GM23338 (cell line): ENCODE results near the gene NSMCE1. TPM values are rescaled to one million over a fixed set of nuclear protein-coding genes. Genes with fewer than 3 reads are reported as not detected.

ENCODE experiments used
- ATAC-seq: fragments of 200-7000 bp; cut with Tn5 transposase; 3 replicates; pipeline ENCODE4 v1.9.1; 2020
- DNase-seq: peaks from one replicate; pipeline ENCODE4 v3.0.0-alpha.2; 2015; ENCODE audit warnings: low spot score
- H2AFZ ChIP-seq: fragments of 200-600 bp; sonication (generic); 2 replicates; pipeline ENCODE4 v1.8.0; 2016; ENCODE audit warnings: antibody characterized with exemption, mild to moderate bottlenecking, moderate library complexity
- H3F3A ChIP-seq: fragments of 200-600 bp; sonication (generic); replicated peaks from 2 replicates; pipeline ENCODE4 v1.8.0; 2017; ENCODE audit warnings: antibody characterized with exemption, mixed run types, low read depth
- H3K27ac ChIP-seq: fragments of 200-600 bp; sonication (generic); 2 replicates; pipeline ENCODE4 v1.6.1; 2016; ENCODE audit warnings: low read depth
- H3K27me3 ChIP-seq: fragments of 200-600 bp; sonication (generic); 2 replicates; pipeline ENCODE4 v1.8.0; 2016; ENCODE audit warnings: mild to moderate bottlenecking, mixed run types, moderate library complexity; ENCODE audit not compliant: insufficient read depth
- H3K36me3 ChIP-seq: fragments of 200-600 bp; sonication (generic); 2 replicates; pipeline ENCODE4 v1.8.0; 2016; ENCODE audit warnings: mild to moderate bottlenecking; ENCODE audit not compliant: insufficient read depth
- H3K4me1 ChIP-seq: fragments of 200-600 bp; sonication (generic); 2 replicates; pipeline ENCODE4 v1.8.0; 2016; ENCODE audit warnings: mild to moderate bottlenecking, moderate library complexity; ENCODE audit not compliant: insufficient read depth
- H3K4me2 ChIP-seq: fragments of 200-600 bp; sonication (generic); 2 replicates; pipeline ENCODE4 v1.7.1; 2017; ENCODE audit warnings: mixed run types
- H3K4me3 ChIP-seq: fragments of 200-600 bp; sonication (generic); 2 replicates; pipeline ENCODE4 v1.6.1; 2016; ENCODE audit warnings: mixed run types
- H3K79me2 ChIP-seq: fragments of 200-600 bp; sonication (generic); replicated peaks from 2 replicates; pipeline ENCODE4 v1.8.0; 2017; ENCODE audit warnings: mild to moderate bottlenecking; ENCODE audit not compliant: insufficient read depth
- H3K9me2 ChIP-seq: fragments of 200-600 bp; sonication (generic); 2 replicates; pipeline ENCODE4 v1.8.0; 2017; ENCODE audit not compliant: insufficient read depth
- H4K20me1 ChIP-seq: fragments of 200-600 bp; sonication (generic); replicated peaks from 2 replicates; pipeline ENCODE4 v1.8.0; 2017; ENCODE audit warnings: mild to moderate bottlenecking; ENCODE audit not compliant: insufficient read depth
- H3K27ac Mint-ChIP-seq: 2 replicates; pipeline ENCODE4 v1.8.0; 2020; ENCODE audit warnings: inconsistent platforms, mild to moderate bottlenecking, moderate library complexity, mixed read lengths
- H3K27me3 Mint-ChIP-seq: 3 replicates; pipeline ENCODE4 v1.8.0; 2022; ENCODE audit warnings: low read depth, mild to moderate bottlenecking, moderate library complexity, mixed read lengths, inconsistent platforms; ENCODE audit not compliant: insufficient read depth, poor library complexity
- H3K36me3 Mint-ChIP-seq: 3 replicates; pipeline ENCODE4 v1.8.0; 2021; ENCODE audit warnings: low read depth, mild to moderate bottlenecking, inconsistent platforms, moderate library complexity, mixed read lengths
- H3K4me1 Mint-ChIP-seq: 3 replicates; pipeline ENCODE4 v1.8.0; 2020; ENCODE audit warnings: mild to moderate bottlenecking, inconsistent platforms, mixed read lengths
- H3K4me3 Mint-ChIP-seq: 3 replicates; pipeline ENCODE4 v1.8.0; 2021; ENCODE audit warnings: moderate library complexity, mild to moderate bottlenecking, inconsistent platforms, mixed read lengths
- H3K9me3 Mint-ChIP-seq: 3 replicates; pipeline ENCODE4 v1.8.0; 2020; ENCODE audit warnings: moderate library complexity, mild to moderate bottlenecking, inconsistent platforms, mixed read lengths
- CREB1 ChIP-seq: fragments of 250-450 bp; sonication (Bioruptor Pico); IDR thresholded peaks from 2 replicates; pipeline ENCODE4 v1.5.0; 2020; ENCODE audit warnings: low read depth, mild to moderate bottlenecking, moderate library complexity
- CTCF ChIP-seq, 2 experiments: fragments of 200-600 bp in 1 of 2; sonication (generic) in 1 of 2; conservative IDR thresholded peaks; 2 replicates each; pipeline versions ENCODE4 v1.5.1 to v1.6.1; 2016 to 2017; ENCODE audit warnings: antibody characterized with exemption in 2 of 2, low read depth in 2 of 2, mild to moderate bottlenecking in 2 of 2, moderate library complexity in 1 of 2
- ETS1 ChIP-seq: IDR thresholded peaks from 2 replicates; pipeline ENCODE4 v1.6.1; 2016; ENCODE audit warnings: antibody characterized with exemption
- EZH2 ChIP-seq: fragments of 200-600 bp; sonication (generic); IDR thresholded peaks from one replicate; pipeline ENCODE4 v1.8.0; 2017; ENCODE audit warnings: antibody characterized with exemption, mild to moderate bottlenecking, low read depth; ENCODE audit not compliant: unreplicated experiment
- EZH2phosphoT487 ChIP-seq: fragments of 200-600 bp; sonication (generic); IDR thresholded peaks from one replicate; pipeline ENCODE4 v1.8.1; 2018; ENCODE audit warnings: antibody characterized with exemption; ENCODE audit not compliant: unreplicated experiment
- JUNB ChIP-seq: IDR thresholded peaks from one replicate; pipeline ENCODE4 v1.6.1; 2016; ENCODE audit warnings: antibody characterized with exemption; ENCODE audit not compliant: unreplicated experiment
- NANOG ChIP-seq: IDR thresholded peaks from 2 replicates; pipeline ENCODE4 v1.6.1; 2016; ENCODE audit warnings: antibody characterized with exemption, borderline replicate concordance
- POLR2AphosphoS5 ChIP-seq: IDR thresholded peaks from 2 replicates; pipeline ENCODE4 v1.6.1; 2016; ENCODE audit warnings: antibody characterized with exemption, low read depth
- STAT1 ChIP-seq: IDR thresholded peaks from one replicate; pipeline ENCODE4 v1.6.1; 2016; ENCODE audit warnings: antibody characterized with exemption; ENCODE audit not compliant: unreplicated experiment
- ZNF114 ChIP-seq: fragments of 250-450 bp; sonication (Bioruptor Pico); IDR thresholded peaks from 2 replicates; pipeline ENCODE4 v1.5.0; 2020; ENCODE audit warnings: mild to moderate bottlenecking, moderate library complexity
- ZNF331 ChIP-seq: fragments of 250-450 bp; sonication (Bioruptor Pico); IDR thresholded peaks from 2 replicates; pipeline ENCODE4 v1.5.0; 2020; ENCODE audit warnings: low read depth, mild to moderate bottlenecking, moderate library complexity
- polyA plus RNA-seq: library from polyadenylated mRNA; unstranded; fragments of >200 nt; fragmentation: Nextera tagmentation; extraction: Ambion mirVana; gene quantifications from 2 replicates; pipeline ENCODE4 v1.2.1, GENCODE V29; 2016
- total RNA-seq: library from RNA; depleted of rRNA; stranded (reverse); fragments of >200 nt; shearing (Covaris generic); gene quantifications from 2 replicates; pipeline ENCODE4 v1.2.3, GENCODE V29; 2014
- TF ChIP-seq, protein P1 (sequence below): IDR thresholded peaks from one replicate; pipeline ENCODE4 v1.6.1; 2018; ENCODE audit warnings: antibody characterized with exemption; ENCODE audit not compliant: unreplicated experiment
- TF ChIP-seq, protein P2 (sequence below): fragments of 250-450 bp; sonication (Bioruptor Pico); IDR thresholded peaks from 2 replicates; pipeline ENCODE4 v1.5.0; 2020; ENCODE audit warnings: mild to moderate bottlenecking, moderate library complexity

Gene NSMCE1
- total and polyA plus RNA-seq, 2 experiments from 2014 or later, result 30.6 to 50.8 TPM

DNA sequence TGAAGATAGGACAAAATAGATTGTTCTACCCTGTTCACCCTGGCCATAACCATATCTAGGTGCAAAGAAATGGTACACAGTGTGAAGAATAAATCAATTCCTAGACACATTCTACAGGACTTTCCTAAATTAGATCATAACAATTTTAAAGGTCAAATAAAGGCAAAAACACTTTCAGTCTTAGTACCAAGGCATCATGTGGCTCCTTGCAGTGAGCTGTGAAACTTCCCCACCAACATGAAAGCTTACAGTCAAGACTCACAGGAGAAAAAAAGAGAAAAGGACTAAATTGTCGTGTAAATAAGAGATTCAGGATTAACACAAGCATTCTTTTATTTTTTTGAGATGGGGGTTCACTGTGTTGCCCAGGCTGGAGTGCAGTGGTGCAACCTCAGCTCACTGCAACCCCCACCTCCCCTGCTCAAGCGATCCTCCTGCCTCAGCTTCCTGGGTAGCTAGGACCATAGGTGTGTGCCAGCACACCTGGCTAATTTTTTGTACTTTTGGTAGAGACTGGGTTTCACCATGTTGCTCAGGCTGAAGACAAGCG lies 14.2 kb downstream of the NSMCE1 start:
- Histone ChIP-seq H3K36me3 (no peaks in the 10 kb centered on the region), H2AFZ (no peak overlapping the region), H3K27ac (no peak overlapping the region), H3K4me1 (no peaks in the 10 kb centered on the region), H3K79me2 (0 out of 2 replicates have a peak, but pooled peaks cover 4% of the 10 kb centered on the region), H3K4me2 (no peak overlapping the region), H3K27me3 (no peaks in the 10 kb centered on the region), H3F3A (no peaks in the 10 kb centered on the region), H3K9me2 (no peaks in the 10 kb centered on the region), H4K20me1 (no peaks in the 10 kb centered on the region), H3K4me3 (no peak overlapping the region)
- no peak overlapping the region for H3K4me3 Mint-ChIP-seq
- H3K9me3 Mint-ChIP-seq, result no peaks in the 10 kb centered on the region
- DNase-seq (no peak), ATAC-seq (no peak)
- H3K27me3 Mint-ChIP-seq, result peaks cover 5% of the 10 kb centered on the region
- no peaks in the 10 kb centered on the region; the same call in 2 of the 3 replicates for H3K36me3 Mint-ChIP-seq
- H3K4me1 Mint-ChIP-seq, result peaks cover 4% of the 10 kb centered on the region; the same call in 1 of the 3 replicates
- H3K27ac Mint-ChIP-seq, result no peak overlapping the region
- no peak for TF ChIP-seq EZH2phosphoT487
- TF ChIP-seq EZH2, result no peak
- TF ChIP-seq, protein P1, sequence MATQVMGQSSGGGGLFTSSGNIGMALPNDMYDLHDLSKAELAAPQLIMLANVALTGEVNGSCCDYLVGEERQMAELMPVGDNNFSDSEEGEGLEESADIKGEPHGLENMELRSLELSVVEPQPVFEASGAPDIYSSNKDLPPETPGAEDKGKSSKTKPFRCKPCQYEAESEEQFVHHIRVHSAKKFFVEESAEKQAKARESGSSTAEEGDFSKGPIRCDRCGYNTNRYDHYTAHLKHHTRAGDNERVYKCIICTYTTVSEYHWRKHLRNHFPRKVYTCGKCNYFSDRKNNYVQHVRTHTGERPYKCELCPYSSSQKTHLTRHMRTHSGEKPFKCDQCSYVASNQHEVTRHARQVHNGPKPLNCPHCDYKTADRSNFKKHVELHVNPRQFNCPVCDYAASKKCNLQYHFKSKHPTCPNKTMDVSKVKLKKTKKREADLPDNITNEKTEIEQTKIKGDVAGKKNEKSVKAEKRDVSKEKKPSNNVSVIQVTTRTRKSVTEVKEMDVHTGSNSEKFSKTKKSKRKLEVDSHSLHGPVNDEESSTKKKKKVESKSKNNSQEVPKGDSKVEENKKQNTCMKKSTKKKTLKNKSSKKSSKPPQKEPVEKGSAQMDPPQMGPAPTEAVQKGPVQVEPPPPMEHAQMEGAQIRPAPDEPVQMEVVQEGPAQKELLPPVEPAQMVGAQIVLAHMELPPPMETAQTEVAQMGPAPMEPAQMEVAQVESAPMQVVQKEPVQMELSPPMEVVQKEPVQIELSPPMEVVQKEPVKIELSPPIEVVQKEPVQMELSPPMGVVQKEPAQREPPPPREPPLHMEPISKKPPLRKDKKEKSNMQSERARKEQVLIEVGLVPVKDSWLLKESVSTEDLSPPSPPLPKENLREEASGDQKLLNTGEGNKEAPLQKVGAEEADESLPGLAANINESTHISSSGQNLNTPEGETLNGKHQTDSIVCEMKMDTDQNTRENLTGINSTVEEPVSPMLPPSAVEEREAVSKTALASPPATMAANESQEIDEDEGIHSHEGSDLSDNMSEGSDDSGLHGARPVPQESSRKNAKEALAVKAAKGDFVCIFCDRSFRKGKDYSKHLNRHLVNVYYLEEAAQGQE, result no peak
- no peak for TF ChIP-seq CREB1 (CRISPR knock-in tag)
- no peak for TF ChIP-seq STAT1
- no peak for TF ChIP-seq ETS1
- TF ChIP-seq, protein P2, sequence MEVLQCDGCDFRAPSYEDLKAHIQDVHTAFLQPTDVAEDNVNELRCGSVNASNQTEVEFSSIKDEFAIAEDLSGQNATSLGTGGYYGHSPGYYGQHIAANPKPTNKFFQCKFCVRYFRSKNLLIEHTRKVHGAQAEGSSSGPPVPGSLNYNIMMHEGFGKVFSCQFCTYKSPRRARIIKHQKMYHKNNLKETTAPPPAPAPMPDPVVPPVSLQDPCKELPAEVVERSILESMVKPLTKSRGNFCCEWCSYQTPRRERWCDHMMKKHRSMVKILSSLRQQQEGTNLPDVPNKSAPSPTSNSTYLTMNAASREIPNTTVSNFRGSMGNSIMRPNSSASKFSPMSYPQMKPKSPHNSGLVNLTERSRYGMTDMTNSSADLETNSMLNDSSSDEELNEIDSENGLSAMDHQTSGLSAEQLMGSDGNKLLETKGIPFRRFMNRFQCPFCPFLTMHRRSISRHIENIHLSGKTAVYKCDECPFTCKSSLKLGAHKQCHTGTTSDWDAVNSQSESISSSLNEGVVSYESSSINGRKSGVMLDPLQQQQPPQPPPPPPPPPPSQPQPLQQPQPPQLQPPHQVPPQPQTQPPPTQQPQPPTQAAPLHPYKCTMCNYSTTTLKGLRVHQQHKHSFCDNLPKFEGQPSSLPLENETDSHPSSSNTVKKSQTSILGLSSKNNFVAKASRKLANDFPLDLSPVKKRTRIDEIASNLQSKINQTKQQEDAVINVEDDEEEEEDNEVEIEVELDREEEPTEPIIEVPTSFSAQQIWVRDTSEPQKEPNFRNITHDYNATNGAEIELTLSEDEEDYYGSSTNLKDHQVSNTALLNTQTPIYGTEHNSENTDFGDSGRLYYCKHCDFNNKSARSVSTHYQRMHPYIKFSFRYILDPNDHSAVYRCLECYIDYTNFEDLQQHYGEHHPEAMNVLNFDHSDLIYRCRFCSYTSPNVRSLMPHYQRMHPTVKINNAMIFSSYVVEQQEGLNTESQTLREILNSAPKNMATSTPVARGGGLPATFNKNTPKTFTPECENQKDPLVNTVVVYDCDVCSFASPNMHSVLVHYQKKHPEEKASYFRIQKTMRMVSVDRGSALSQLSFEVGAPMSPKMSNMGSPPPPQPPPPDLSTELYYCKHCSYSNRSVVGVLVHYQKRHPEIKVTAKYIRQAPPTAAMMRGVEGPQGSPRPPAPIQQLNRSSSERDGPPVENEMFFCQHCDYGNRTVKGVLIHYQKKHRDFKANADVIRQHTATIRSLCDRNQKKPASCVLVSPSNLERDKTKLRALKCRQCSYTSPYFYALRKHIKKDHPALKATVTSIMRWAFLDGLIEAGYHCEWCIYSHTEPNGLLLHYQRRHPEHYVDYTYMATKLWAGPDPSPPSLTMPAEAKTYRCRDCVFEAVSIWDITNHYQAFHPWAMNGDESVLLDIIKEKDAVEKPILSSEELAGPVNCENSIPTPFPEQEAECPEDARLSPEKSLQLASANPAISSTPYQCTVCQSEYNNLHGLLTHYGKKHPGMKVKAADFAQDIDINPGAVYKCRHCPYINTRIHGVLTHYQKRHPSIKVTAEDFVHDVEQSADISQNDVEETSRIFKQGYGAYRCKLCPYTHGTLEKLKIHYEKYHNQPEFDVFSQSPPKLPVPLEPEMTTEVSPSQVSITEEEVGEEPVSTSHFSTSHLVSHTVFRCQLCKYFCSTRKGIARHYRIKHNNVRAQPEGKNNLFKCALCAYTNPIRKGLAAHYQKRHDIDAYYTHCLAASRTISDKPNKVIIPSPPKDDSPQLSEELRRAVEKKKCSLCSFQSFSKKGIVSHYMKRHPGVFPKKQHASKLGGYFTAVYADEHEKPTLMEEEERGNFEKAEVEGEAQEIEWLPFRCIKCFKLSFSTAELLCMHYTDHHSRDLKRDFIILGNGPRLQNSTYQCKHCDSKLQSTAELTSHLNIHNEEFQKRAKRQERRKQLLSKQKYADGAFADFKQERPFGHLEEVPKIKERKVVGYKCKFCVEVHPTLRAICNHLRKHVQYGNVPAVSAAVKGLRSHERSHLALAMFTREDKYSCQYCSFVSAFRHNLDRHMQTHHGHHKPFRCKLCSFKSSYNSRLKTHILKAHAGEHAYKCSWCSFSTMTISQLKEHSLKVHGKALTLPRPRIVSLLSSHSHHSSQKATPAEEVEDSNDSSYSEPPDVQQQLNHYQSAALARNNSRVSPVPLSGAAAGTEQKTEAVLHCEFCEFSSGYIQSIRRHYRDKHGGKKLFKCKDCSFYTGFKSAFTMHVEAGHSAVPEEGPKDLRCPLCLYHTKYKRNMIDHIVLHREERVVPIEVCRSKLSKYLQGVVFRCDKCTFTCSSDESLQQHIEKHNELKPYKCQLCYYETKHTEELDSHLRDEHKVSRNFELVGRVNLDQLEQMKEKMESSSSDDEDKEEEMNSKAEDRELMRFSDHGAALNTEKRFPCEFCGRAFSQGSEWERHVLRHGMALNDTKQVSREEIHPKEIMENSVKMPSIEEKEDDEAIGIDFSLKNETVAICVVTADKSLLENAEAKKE (CRISPR knock-in tag), result no peak
- TF ChIP-seq CTCF (conservative IDR thresholded peaks at IDR 0.05; ENCODE audit: low read depth in 2 of 2), result no peak
- TF ChIP-seq NANOG, result no peak
- TF ChIP-seq ZNF114 (CRISPR knock-in tag), result no peak
- no peak for TF ChIP-seq JUNB
- no peak for TF ChIP-seq ZNF331 (CRISPR knock-in tag)
- no peak for TF ChIP-seq POLR2AphosphoS5
